ENCODE measurements around the gene ARL8B.

DNA sequence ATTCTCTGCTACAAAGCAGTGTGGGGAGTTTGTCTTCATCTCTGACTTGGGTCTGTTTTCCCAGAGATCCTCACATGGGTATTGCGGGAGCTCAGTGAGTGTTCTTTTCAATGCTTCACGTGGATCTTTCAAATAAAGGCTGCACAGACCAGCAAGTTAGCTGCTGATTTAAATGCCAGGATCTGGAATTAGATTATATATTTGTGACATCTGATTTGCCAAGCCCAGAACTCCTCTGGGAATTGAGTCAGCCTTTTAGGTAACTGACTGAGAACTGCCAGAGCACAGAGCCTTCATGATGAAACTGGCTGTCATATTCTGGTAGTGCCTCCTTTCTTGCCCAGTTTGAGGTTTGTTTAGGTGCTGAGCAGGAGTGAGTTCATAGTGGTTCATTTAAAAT lies 80.1 kb downstream of the ARL8B start:
- no peak for TF ChIP-seq POLR2AphosphoS5 (IDR thresholded peaks at IDR 0.05)
- TF ChIP-seq CTCF (IDR thresholded peaks at IDR 0.05; ENCODE audit: poor library complexity, severe bottlenecking) = no peak
- TF ChIP-seq, protein P1, sequence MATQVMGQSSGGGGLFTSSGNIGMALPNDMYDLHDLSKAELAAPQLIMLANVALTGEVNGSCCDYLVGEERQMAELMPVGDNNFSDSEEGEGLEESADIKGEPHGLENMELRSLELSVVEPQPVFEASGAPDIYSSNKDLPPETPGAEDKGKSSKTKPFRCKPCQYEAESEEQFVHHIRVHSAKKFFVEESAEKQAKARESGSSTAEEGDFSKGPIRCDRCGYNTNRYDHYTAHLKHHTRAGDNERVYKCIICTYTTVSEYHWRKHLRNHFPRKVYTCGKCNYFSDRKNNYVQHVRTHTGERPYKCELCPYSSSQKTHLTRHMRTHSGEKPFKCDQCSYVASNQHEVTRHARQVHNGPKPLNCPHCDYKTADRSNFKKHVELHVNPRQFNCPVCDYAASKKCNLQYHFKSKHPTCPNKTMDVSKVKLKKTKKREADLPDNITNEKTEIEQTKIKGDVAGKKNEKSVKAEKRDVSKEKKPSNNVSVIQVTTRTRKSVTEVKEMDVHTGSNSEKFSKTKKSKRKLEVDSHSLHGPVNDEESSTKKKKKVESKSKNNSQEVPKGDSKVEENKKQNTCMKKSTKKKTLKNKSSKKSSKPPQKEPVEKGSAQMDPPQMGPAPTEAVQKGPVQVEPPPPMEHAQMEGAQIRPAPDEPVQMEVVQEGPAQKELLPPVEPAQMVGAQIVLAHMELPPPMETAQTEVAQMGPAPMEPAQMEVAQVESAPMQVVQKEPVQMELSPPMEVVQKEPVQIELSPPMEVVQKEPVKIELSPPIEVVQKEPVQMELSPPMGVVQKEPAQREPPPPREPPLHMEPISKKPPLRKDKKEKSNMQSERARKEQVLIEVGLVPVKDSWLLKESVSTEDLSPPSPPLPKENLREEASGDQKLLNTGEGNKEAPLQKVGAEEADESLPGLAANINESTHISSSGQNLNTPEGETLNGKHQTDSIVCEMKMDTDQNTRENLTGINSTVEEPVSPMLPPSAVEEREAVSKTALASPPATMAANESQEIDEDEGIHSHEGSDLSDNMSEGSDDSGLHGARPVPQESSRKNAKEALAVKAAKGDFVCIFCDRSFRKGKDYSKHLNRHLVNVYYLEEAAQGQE (IDR thresholded peaks at IDR 0.05; ENCODE audit: borderline replicate concordance) = no peak
- no peak for TF ChIP-seq EZH2 (IDR thresholded peaks at IDR 0.05; ENCODE audit: borderline replicate concordance, insufficient read depth, low read length, poor library complexity, severe bottlenecking)

Data from neural cell (in vitro differentiated cells).